ENCODE data around the gene SLC35F5. TPM values are rescaled to one million over a fixed set of nuclear protein-coding genes. Genes with fewer than 3 reads are reported as not detected.
"Not testable (repeated sequence)": the region's sequence is repeated elsewhere in the genome, so short reads cannot be mapped to it uniquely, and the experiment has no call there.

SLC35F5 gene
- total and polyA plus RNA-seq, 2 experiments from 2014 or later: 10.9 to 30.5 TPM

- not testable (repeated sequence) for H3K79me2 ChIP-seq (replicated peaks; ENCODE audit: insufficient read depth); H3K4me2 ChIP-seq; H3K36me3 Mint-ChIP-seq (ENCODE audit: low read depth); H3K4me1 Mint-ChIP-seq; H3K4me3 Mint-ChIP-seq; H2AFZ ChIP-seq; H3K36me3 ChIP-seq (ENCODE audit: insufficient read depth); H3K9me2 ChIP-seq (ENCODE audit: insufficient read depth); H3F3A ChIP-seq (replicated peaks; ENCODE audit: low read depth); H3K27ac Mint-ChIP-seq; DNase-seq (ENCODE audit: low spot score); H3K27ac ChIP-seq (ENCODE audit: low read depth); H3K4me3 ChIP-seq; ATAC-seq; H3K9me3 Mint-ChIP-seq; H4K20me1 ChIP-seq (replicated peaks; ENCODE audit: insufficient read depth); H3K4me1 ChIP-seq (ENCODE audit: insufficient read depth)
- peaks cover 12% of the 10 kb centered on the region for H3K27me3 ChIP-seq (ENCODE audit: insufficient read depth)
- H3K27me3 Mint-ChIP-seq (ENCODE audit: insufficient read depth, low read depth, poor library complexity): peaks cover 10% of the 10 kb centered on the region
These were observed 65.6 kb downstream of the SLC35F5 start for GRCh38 chr2:113690871-113691270.

- no peak for DNase-seq (ENCODE audit: low spot score)
- Histone ChIP-seq H3K9me2 (ENCODE audit: insufficient read depth) (no peaks in the 10 kb centered on the region), H3K79me2 (replicated peaks; ENCODE audit: insufficient read depth) (no peaks in the 10 kb centered on the region), H4K20me1 (replicated peaks; ENCODE audit: insufficient read depth) (0 out of 2 replicates have a peak, but pooled peaks cover 2% of the 10 kb centered on the region), H3K4me1 (ENCODE audit: insufficient read depth) (no peaks in the 10 kb centered on the region), H3K4me3 (no peak overlapping the region), H3K27me3 (ENCODE audit: insufficient read depth) (peaks cover 9% of the 10 kb centered on the region), H3K36me3 (ENCODE audit: insufficient read depth) (no peaks in the 10 kb centered on the region), H3K27ac (ENCODE audit: low read depth) (no peak overlapping the region), H3F3A (replicated peaks; ENCODE audit: low read depth) (no peaks in the 10 kb centered on the region), H2AFZ (no peak overlapping the region), H3K4me2 (no peak overlapping the region)
- Mint-ChIP-seq H3K4me3 (no peak overlapping the region), H3K4me1 (no peaks in the 10 kb centered on the region), H3K9me3 (0 out of 3 replicates have a peak, but pooled peaks cover 6% of the 10 kb centered on the region), H3K36me3 (ENCODE audit: low read depth) (no peaks in the 10 kb centered on the region), H3K27me3 (ENCODE audit: insufficient read depth, low read depth, poor library complexity) (peaks cover 2% of the 10 kb centered on the region), H3K27ac (no peak overlapping the region)
- ATAC-seq: no peak
- TF ChIP-seq EZH2 (IDR thresholded peaks at IDR 0.05; ENCODE audit: low read depth, unreplicated experiment): no peak
- TF ChIP-seq POLR2AphosphoS5 (IDR thresholded peaks at IDR 0.05; ENCODE audit: low read depth): no peak
- no peak for TF ChIP-seq STAT1 (IDR thresholded peaks at IDR 0.05; ENCODE audit: unreplicated experiment)
- no peak for TF ChIP-seq NANOG (IDR thresholded peaks at IDR 0.05; ENCODE audit: borderline replicate concordance)
- no peak for TF ChIP-seq CTCF (conservative IDR thresholded peaks at IDR 0.05; ENCODE audit: low read depth in 2 of 2)
- no peak for TF ChIP-seq EZH2phosphoT487 (IDR thresholded peaks at IDR 0.05; ENCODE audit: unreplicated experiment)
- TF ChIP-seq ZNF331 (CRISPR knock-in tag; IDR thresholded peaks at IDR 0.05; ENCODE audit: low read depth): no peak
- TF ChIP-seq ZNF462 (CRISPR knock-in tag; IDR thresholded peaks at IDR 0.05): no peak
- no peak for TF ChIP-seq ETS1 (IDR thresholded peaks at IDR 0.05)
- no peak for TF ChIP-seq JUNB (IDR thresholded peaks at IDR 0.05; ENCODE audit: unreplicated experiment)
- no peak for TF ChIP-seq CREB1 (CRISPR knock-in tag; IDR thresholded peaks at IDR 0.05; ENCODE audit: low read depth)
These were observed 69.9 kb downstream of the SLC35F5 start for GRCh38 chr2:113686537-113686936.

Data from GM23338 (cell line).